H9 (cell line): ENCODE measurements around the gene SF3A2. TPM values are rescaled to one million over a fixed set of nuclear protein-coding genes. Genes with fewer than 3 reads are reported as not detected.

Experiments used
- DNase-seq: peaks from one replicate; pipeline ENCODE4 v3.0.0-alpha.2; 2017
- H2AFZ ChIP-seq: one replicate; pipeline ENCODE4 v1.6.1; 2013; ENCODE audit warnings: mild to moderate bottlenecking, low read length, control low read depth, moderate library complexity
- H2AK5ac ChIP-seq: 2 replicates; pipeline ENCODE4 v1.6.1; 2013; ENCODE audit warnings: low read length, control low read depth, mixed read lengths; ENCODE audit not compliant: insufficient read length
- H2BK120ac ChIP-seq: one replicate; pipeline ENCODE4 v1.6.1; 2013; ENCODE audit warnings: low read depth, mild to moderate bottlenecking, low read length, control low read depth, inconsistent platforms; ENCODE audit not compliant: poor library complexity, severe bottlenecking
- H2BK12ac ChIP-seq: 2 replicates; pipeline ENCODE4 v1.6.1; 2013; ENCODE audit warnings: low read length, control low read depth, mixed read lengths, low read depth; ENCODE audit not compliant: insufficient read length
- H2BK15ac ChIP-seq: 2 replicates; pipeline ENCODE4 v1.6.1; 2013; ENCODE audit warnings: low read depth, low read length, control low read depth
- H2BK20ac ChIP-seq: one replicate; pipeline ENCODE4 v1.6.1; 2013; ENCODE audit warnings: low read depth, mild to moderate bottlenecking, low read length, control low read depth, inconsistent platforms; ENCODE audit not compliant: poor library complexity, severe bottlenecking
- H2BK5ac ChIP-seq: 2 replicates; pipeline ENCODE4 v1.6.1; 2013; ENCODE audit warnings: low read length, control low read depth, mixed read lengths; ENCODE audit not compliant: insufficient read length
- H3K14ac ChIP-seq: 2 replicates; pipeline ENCODE4 v1.6.1; 2013; ENCODE audit warnings: low read length, control low read depth; ENCODE audit not compliant: insufficient read depth
- H3K18ac ChIP-seq: 2 replicates; pipeline ENCODE4 v1.6.1; 2013; ENCODE audit warnings: low read depth, mild to moderate bottlenecking, mixed read lengths, low read length, control low read depth; ENCODE audit not compliant: insufficient read length
- H3K23ac ChIP-seq: 2 replicates; pipeline ENCODE4 v1.6.1; 2013; ENCODE audit warnings: low read length, control low read depth, mixed read lengths, low read depth; ENCODE audit not compliant: insufficient read length
- H3K23me2 ChIP-seq: 2 replicates; pipeline ENCODE4 v1.6.1; 2013; ENCODE audit warnings: low read depth, mild to moderate bottlenecking, mixed read lengths, low read length, control low read depth; ENCODE audit not compliant: insufficient read length, poor library complexity, severe bottlenecking
- H3K27ac ChIP-seq: 2 replicates; pipeline ENCODE4 v1.5.1; 2013; ENCODE audit warnings: low read length, control low read depth, mixed read lengths, low read depth; ENCODE audit not compliant: insufficient read length
- H3K27me3 ChIP-seq: 2 replicates; pipeline ENCODE4 v1.6.1; 2013; ENCODE audit warnings: low read length, control low read depth, inconsistent platforms; ENCODE audit not compliant: insufficient read depth
- H3K4ac ChIP-seq: 2 replicates; pipeline ENCODE4 v1.6.1; 2013; ENCODE audit warnings: low read depth, mild to moderate bottlenecking, control low read depth, inconsistent platforms, low read length, moderate library complexity
- H3K4me1 ChIP-seq: 2 replicates; pipeline ENCODE4 v1.6.1; 2013; ENCODE audit warnings: low read length, control low read depth, inconsistent platforms; ENCODE audit not compliant: insufficient read depth
- H3K4me2 ChIP-seq: 2 replicates; pipeline ENCODE4 v1.6.1; 2013; ENCODE audit warnings: low read length, control low read depth, mixed read lengths; ENCODE audit not compliant: insufficient read length, insufficient read depth
- H3K56ac ChIP-seq: 2 replicates; pipeline ENCODE4 v1.6.1; 2013; ENCODE audit warnings: low read depth, mild to moderate bottlenecking, mixed read lengths, low read length, control low read depth; ENCODE audit not compliant: insufficient read length
- H3K79me1 ChIP-seq: 2 replicates; pipeline ENCODE4 v1.6.1; 2013; ENCODE audit warnings: low read depth, mild to moderate bottlenecking, moderate library complexity, low read length, control low read depth, inconsistent platforms; ENCODE audit not compliant: insufficient read depth, poor library complexity, severe bottlenecking
- H3K79me2 ChIP-seq: 2 replicates; pipeline ENCODE4 v1.6.1; 2013; ENCODE audit warnings: low read length, control low read depth, inconsistent platforms; ENCODE audit not compliant: insufficient read depth
- H3K9ac ChIP-seq: 2 replicates; pipeline ENCODE4 v1.6.1; 2013; ENCODE audit warnings: low read length, control low read depth, mixed read lengths; ENCODE audit not compliant: insufficient read length; ENCODE audit errors: extremely low read depth
- H3K9me3 ChIP-seq: one replicate; pipeline ENCODE4 v1.6.1; 2013; ENCODE audit warnings: low read depth, low read length, inconsistent platforms; ENCODE audit not compliant: control insufficient read depth
- H3T11ph ChIP-seq: one replicate; pipeline ENCODE4 v1.6.1; 2013; ENCODE audit warnings: mild to moderate bottlenecking, low read length, control low read depth, inconsistent platforms
- H4K20me1 ChIP-seq: one replicate; pipeline ENCODE4 v1.6.1; 2013; ENCODE audit not compliant: control insufficient read depth, insufficient read length, insufficient read depth
- H4K5ac ChIP-seq: 2 replicates; pipeline ENCODE4 v1.6.1; 2013; ENCODE audit warnings: low read depth, mild to moderate bottlenecking, mixed read lengths, low read length, control low read depth; ENCODE audit not compliant: insufficient read length
- H4K8ac ChIP-seq: replicated peaks from 2 replicates; pipeline ENCODE4 v1.6.1; 2013; ENCODE audit warnings: low read length, control low read depth, mixed read lengths, low read depth; ENCODE audit not compliant: insufficient read length
- H4K91ac ChIP-seq: 2 replicates; pipeline ENCODE4 v1.6.1; 2013; ENCODE audit warnings: low read depth, mild to moderate bottlenecking, moderate library complexity, mixed read lengths, low read length, control low read depth; ENCODE audit not compliant: insufficient read length
- H3K27ac Mint-ChIP-seq, 3 experiments: 2 replicates in 2 of 3; 3 replicates in 1 of 3; pipeline ENCODE4 v1.8.0; 2020 to 2021; ENCODE audit warnings: mixed read lengths in 3 of 3, mild to moderate bottlenecking in 1 of 3, moderate library complexity in 1 of 3
- H3K27me3 Mint-ChIP-seq: 2 replicates; pipeline ENCODE4 v1.8.0; 2021; ENCODE audit warnings: low read depth, mild to moderate bottlenecking, moderate library complexity, mixed read lengths
- H3K36me3 Mint-ChIP-seq, 3 experiments: 2 replicates in 2 of 3; 3 replicates in 1 of 3; pipeline ENCODE4 v1.8.0; 2020 to 2021; ENCODE audit warnings: low read depth in 3 of 3, mixed read lengths in 3 of 3; ENCODE audit not compliant: insufficient read depth in 1 of 3
- H3K4me1 Mint-ChIP-seq, 2 experiments: 2 replicates each; pipeline ENCODE4 v1.8.0; 2020; ENCODE audit warnings: mixed read lengths in 2 of 2
- H3K4me3 Mint-ChIP-seq, 2 experiments: 2 replicates in 1 of 2; 3 replicates in 1 of 2; pipeline ENCODE4 v1.8.0; 2020 to 2021; ENCODE audit warnings: mild to moderate bottlenecking in 2 of 2, mixed read lengths in 2 of 2, moderate library complexity in 1 of 2
- H3K9me3 Mint-ChIP-seq, 2 experiments: 2 replicates in 1 of 2; 3 replicates in 1 of 2; pipeline ENCODE4 v1.8.0; 2020; ENCODE audit warnings: mild to moderate bottlenecking in 2 of 2, mixed read lengths in 2 of 2, moderate library complexity in 1 of 2
- WGBS: extraction: QIAGEN DNeasy Blood & Tissue Kit; methylation state at CpG from one replicate; pipeline ENCODE4 v1.1.7; 2013; ENCODE audit warnings: missing lambda C conversion rate, low lambda C conversion rate, mixed read lengths; ENCODE audit not compliant: insufficient read length; ENCODE audit errors: extremely low coverage; 5-methylcytosine and 5-hydroxymethylcytosine counted together
- total RNA-seq: library from RNA; stranded (reverse); gene quantifications from 2 replicates; pipeline ENCODE4 v1.2.1, GENCODE V29; 2021
- TF ChIP-seq, protein P1 (sequence below): fragments of 200-600 bp; sonication (generic); conservative IDR thresholded peaks from 3 replicates; pipeline ENCODE4 v1.8.0; 2021; ENCODE audit warnings: antibody characterized with exemption, mild to moderate bottlenecking

SF3A2 gene
- total RNA-seq, 1 experiment from 2014 or later, result 166 TPM

DNA sequence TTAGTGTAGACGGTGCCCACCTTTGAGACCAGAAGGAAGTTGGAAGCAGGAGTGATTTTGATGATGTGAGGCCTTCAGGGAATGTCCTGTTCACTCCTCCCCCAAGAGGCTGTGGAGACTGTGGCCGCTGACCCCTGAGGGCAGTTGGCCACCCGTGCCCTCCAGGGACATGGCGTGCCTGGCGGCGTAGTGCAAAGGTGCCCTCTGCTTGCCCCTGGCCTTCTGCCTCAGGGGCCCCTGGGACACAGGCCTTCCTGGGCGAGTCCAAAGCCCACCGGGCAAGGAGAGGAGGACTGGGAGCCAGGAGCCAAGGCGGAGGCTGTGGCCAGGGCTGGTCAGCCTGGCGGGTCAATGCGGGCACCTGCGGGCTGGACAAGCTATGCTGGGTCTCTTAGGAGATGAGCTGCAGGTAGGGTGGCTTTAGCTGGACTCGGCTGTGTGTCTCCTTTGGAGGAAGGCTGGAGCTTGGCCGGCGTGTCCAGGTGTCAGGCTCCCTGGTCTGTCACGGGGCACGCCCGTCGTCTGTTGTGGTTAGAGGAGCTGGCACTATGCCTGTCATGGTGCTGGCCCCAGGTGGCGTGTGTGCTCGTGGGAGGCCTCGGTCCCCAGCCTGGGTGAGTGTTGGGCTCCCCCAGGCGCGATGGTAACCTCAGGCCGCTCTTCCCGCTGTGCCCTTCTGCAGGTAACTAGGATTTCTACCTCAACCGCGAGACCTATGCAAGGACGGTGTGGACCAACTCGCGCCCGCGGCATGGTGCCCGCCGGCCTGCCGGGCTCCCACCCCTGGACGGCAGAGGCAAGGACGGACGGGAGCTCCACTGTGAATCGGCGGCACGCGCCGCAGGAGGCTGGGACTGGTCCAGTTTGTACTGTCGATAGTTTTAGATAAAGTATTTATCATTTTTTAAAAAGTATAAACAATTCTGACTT is 7.3 kb upstream of the SF3A2 start:
- Histone ChIP-seq H3K23ac (no peak overlapping the region), H2BK120ac (no peak overlapping the region), H3K27ac (no peak overlapping the region), H2BK5ac (no peak overlapping the region), H3K4me1 (no peaks in the 10 kb centered on the region), H3K4ac (no peak overlapping the region), H3K14ac (no peak overlapping the region), H4K8ac (no peak overlapping the region), H3K9ac (no peak overlapping the region), H2AK5ac (no peak overlapping the region), H2BK12ac (no peak overlapping the region), H4K5ac (no peak overlapping the region), H3K4me2 (no peak overlapping the region), H4K91ac (no peak overlapping the region), H3K18ac (no peak overlapping the region), H3K79me2 (no peaks in the 10 kb centered on the region), H2BK20ac (no peak overlapping the region), H3K56ac (no peak overlapping the region), H4K20me1 (no peaks in the 10 kb centered on the region), H3K9me3 (no peaks in the 10 kb centered on the region), H3K79me1 (no peaks in the 10 kb centered on the region), H3T11ph (no peak overlapping the region), H3K27me3 (no peaks in the 10 kb centered on the region), H2AFZ (no peak overlapping the region), H3K23me2 (no peaks in the 10 kb centered on the region), H2BK15ac (no peak overlapping the region)
- H3K27me3 Mint-ChIP-seq, result no peaks in the 10 kb centered on the region; the same call in 1 of the 2 replicates
- no CpG with 5 or more reads among the region's 45 CpGs for WGBS
- TF ChIP-seq, protein P1, sequence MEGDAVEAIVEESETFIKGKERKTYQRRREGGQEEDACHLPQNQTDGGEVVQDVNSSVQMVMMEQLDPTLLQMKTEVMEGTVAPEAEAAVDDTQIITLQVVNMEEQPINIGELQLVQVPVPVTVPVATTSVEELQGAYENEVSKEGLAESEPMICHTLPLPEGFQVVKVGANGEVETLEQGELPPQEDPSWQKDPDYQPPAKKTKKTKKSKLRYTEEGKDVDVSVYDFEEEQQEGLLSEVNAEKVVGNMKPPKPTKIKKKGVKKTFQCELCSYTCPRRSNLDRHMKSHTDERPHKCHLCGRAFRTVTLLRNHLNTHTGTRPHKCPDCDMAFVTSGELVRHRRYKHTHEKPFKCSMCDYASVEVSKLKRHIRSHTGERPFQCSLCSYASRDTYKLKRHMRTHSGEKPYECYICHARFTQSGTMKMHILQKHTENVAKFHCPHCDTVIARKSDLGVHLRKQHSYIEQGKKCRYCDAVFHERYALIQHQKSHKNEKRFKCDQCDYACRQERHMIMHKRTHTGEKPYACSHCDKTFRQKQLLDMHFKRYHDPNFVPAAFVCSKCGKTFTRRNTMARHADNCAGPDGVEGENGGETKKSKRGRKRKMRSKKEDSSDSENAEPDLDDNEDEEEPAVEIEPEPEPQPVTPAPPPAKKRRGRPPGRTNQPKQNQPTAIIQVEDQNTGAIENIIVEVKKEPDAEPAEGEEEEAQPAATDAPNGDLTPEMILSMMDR, result no peak
- no peak overlapping the region for H3K4me3 Mint-ChIP-seq
- no peak for DNase-seq
- peak overlapping the region in 2 of 3 experiments; percentile 81 to 93; a peak in 2 of 7 replicates for H3K27ac Mint-ChIP-seq
- H3K9me3 Mint-ChIP-seq, result no peaks in the 10 kb centered on the region
- H3K4me1 Mint-ChIP-seq, result no peaks in the 10 kb centered on the region
- H3K36me3 Mint-ChIP-seq, result peaks cover 13 to 53% (median 46%) of the 10 kb centered on the region in 3 experiments; a peak in 6 of 7 replicates
